SK-N-MC (cell line): ENCODE results near the gene SH3D21.

Source experiments
- DNase-seq: peaks from one replicate; pipeline ENCODE4 v3.0.0-alpha.2; 2011; ENCODE audit warnings: low read depth, low spot score
- H3K27ac ChIP-seq: fragments of 200-600 bp; sonication (generic); 2 replicates; pipeline ENCODE4 v1.5.1; 2016; ENCODE audit warnings: mixed run types
- H3K36me3 ChIP-seq: fragments of 200-600 bp; sonication (generic); 2 replicates; pipeline ENCODE4 v1.6.1; 2017; ENCODE audit warnings: antibody characterized with exemption, low read length, mixed read lengths; ENCODE audit not compliant: insufficient read depth
- H3K4me3 ChIP-seq: fragments of 200-600 bp; sonication (generic); 2 replicates; pipeline ENCODE4 v1.5.1; 2016
- H3K9ac ChIP-seq: fragments of 200-600 bp; sonication (generic); 2 replicates; pipeline ENCODE4 v1.8.0; 2017; ENCODE audit warnings: mixed run types, mixed read lengths; ENCODE audit not compliant: insufficient read length
- H3K9me3 ChIP-seq: fragments of 200-600 bp; sonication (generic); 2 replicates; pipeline ENCODE4 v1.6.1; 2017; ENCODE audit warnings: low read depth, mild to moderate bottlenecking, antibody characterized with exemption, low read length, moderate library complexity, mixed read lengths
- EZH2 ChIP-seq: fragments of 200-600 bp; sonication (generic); IDR thresholded peaks from one replicate; pipeline ENCODE4 v1.6.1; 2017; ENCODE audit warnings: antibody characterized with exemption
- FOXP2 ChIP-seq: optimal IDR thresholded peaks from 2 replicates; pipeline ENCODE3; 2011; ENCODE audit warnings: mild to moderate bottlenecking, moderate library complexity; ENCODE audit not compliant: insufficient read depth; ENCODE audit errors: extremely low read length, control extremely low read depth
- POLR2AphosphoS5 ChIP-seq: IDR thresholded peaks from 2 replicates; pipeline ENCODE4 v1.6.1; 2012; ENCODE audit warnings: mild to moderate bottlenecking, low read depth, low read length, borderline replicate concordance

Gene SH3D21

DNA sequence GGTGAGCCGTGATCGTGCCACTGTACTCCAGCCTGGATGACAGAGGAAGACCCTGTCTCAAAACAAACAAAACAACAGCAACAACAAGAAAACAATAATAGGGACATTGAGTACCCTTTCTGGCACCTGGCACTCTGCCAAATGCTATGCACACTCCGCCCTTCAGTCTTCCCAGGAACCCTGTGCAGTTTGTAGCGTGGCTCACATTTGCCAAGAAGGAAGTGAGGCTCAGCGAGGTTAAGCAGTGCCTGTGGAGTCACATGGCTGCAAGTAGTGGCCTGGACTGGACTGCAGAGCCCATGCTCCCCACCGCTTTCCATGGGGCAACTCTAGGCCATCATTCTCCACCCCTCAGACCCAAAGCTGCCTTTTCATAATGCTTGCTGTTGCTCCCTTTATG, 22.5 kb downstream of the SH3D21 start:
- no peaks in the 10 kb centered on the region for H3K9me3 ChIP-seq
- H3K27ac ChIP-seq: no peak overlapping the region
- H3K4me3 ChIP-seq: no peak overlapping the region
- no peak for DNase-seq
- no peak overlapping the region for H3K9ac ChIP-seq
- no peaks in the 10 kb centered on the region for H3K36me3 ChIP-seq
- TF ChIP-seq FOXP2: no peak
- TF ChIP-seq EZH2: no peak
- TF ChIP-seq POLR2AphosphoS5: no peak

DNA sequence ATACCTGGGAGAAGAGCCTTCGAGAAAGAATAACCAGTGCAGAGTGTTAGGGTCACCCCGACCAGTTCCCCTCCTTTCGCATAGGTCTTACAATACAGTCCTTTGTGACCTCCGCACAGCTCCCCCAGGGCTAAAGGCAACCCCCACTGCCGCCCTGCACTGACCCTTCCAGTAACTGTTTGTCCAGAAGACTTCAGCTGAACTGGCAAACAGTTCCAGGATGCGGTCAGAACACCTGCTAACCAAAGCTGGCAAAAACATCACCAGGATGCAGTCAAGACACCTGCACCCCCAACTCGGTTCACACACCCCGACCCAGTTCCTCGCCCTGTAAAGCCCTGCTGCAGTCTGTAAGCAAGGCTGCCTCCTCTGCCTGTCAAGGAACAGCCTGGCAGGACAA, 23.6 kb downstream of the SH3D21 start:
- Histone ChIP-seq H3K4me3 (no peak overlapping the region), H3K9ac (no peak overlapping the region), H3K9me3 (no peaks in the 10 kb centered on the region), H3K36me3 (no peaks in the 10 kb centered on the region), H3K27ac (no peak overlapping the region)
- TF ChIP-seq FOXP2 (no peak), EZH2 (no peak), POLR2AphosphoS5 (no peak; the same call in 1 of the 2 replicates)
- DNase-seq: no peak

DNA sequence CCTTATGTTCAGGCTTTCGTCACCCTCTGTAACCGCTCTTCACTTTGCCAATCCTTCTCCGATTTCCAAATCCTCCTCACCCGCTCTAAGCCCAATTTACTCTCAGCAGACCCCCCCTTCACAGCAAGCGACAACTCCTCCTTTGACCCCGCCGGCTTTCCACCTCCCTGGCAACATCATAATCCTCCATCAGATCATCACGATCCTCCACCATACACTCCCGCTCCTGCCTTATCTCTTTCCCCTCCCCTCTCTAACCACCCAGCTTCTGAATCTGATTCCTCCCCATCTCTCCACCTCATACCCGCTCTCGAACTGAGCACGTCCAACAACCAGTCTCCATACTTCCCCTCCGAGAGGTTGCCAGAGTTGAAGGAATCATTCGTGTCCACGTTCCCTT, 24.8 kb downstream of the SH3D21 start:
- no peak overlapping the region for H3K9ac ChIP-seq
- no peak for TF ChIP-seq POLR2AphosphoS5
- TF ChIP-seq EZH2: no peak
- TF ChIP-seq FOXP2: no peak
- DNase-seq: no peak
- H3K27ac ChIP-seq: no peak overlapping the region
- no peak overlapping the region for H3K4me3 ChIP-seq
- H3K9me3 ChIP-seq: no peaks in the 10 kb centered on the region
- H3K36me3 ChIP-seq: no peaks in the 10 kb centered on the region

DNA sequence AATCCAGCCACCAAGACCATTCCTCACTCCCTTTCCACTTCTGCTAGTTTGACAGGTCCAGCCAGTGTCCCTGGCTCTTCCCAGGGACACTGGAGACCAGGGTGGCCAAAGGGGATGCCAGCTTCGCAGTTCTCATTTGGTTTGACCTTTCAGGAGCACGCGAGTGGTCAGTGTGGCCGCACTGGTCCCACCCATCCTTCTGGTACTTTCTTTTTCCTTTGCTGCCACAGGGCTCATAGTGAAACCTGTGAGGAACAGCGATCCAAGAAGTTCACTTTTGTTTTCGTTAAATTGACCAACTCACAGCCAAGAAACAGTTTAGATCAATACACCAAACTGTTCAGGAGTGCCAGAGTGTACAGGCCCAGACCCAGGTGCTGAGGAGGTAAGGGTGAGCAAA, 31.7 kb downstream of the SH3D21 start:
- DNase-seq: no peak
- no peaks in the 10 kb centered on the region; the same call in 1 of the 2 replicates for H3K36me3 ChIP-seq
- no peaks in the 10 kb centered on the region for H3K9me3 ChIP-seq
- H3K9ac ChIP-seq: no peak overlapping the region
- TF ChIP-seq POLR2AphosphoS5 (no peak), EZH2 (no peak), FOXP2 (no peak)
- H3K4me3 ChIP-seq: no peak overlapping the region
- no peak overlapping the region for H3K27ac ChIP-seq

DNA sequence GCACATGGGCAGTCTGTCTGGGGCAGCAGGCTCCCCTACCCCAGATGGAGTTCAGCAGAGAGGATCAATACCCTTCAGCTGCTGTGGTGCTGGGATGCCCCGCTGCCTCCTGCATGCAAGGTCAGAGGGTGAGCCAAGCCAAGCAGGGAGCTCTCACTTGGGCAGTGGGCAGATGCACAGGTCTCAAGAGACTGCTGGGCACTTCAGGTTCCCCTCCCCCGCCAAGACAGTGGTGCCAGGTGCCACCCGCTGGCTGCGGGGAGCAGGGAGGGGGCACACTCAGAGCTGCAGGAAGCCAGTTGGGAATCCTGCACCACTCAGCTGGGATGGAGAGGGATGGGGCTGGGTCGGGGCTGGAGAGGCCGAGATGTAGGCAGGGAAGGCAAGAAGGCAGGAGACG, 33.0 kb downstream of the SH3D21 start:
- no peak for TF ChIP-seq FOXP2
- TF ChIP-seq POLR2AphosphoS5: no peak
- no peak for TF ChIP-seq EZH2
- no peak overlapping the region for H3K9ac ChIP-seq
- H3K27ac ChIP-seq: no peak overlapping the region
- DNase-seq: no peak
- H3K9me3 ChIP-seq: no peaks in the 10 kb centered on the region
- peaks cover 12% of the 10 kb centered on the region; the same call in 1 of the 2 replicates for H3K36me3 ChIP-seq
- no peak overlapping the region for H3K4me3 ChIP-seq

DNA sequence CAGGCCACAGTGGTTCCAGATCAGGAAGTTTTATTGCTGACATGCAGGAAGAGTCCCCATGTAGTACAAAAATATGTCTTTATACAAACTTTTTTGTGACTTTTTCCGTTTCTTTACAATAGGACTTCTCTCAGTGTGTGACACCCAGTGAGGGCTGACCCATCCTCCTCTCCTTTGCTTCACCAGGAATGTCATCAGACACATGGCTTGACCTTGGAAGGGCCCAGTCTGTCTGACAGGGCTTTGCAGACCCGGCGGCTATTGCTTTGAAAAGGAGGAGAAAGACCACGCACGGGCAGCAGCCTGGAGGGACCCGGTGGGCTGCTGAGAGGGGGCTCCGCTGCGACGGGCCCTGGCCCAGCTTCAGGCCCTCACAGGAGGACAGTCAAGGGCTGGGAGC, 33.4 kb downstream of the SH3D21 start:
- TF ChIP-seq POLR2AphosphoS5 (no peak), FOXP2 (no peak), EZH2 (no peak)
- Histone ChIP-seq H3K27ac (no peak overlapping the region), H3K4me3 (no peak overlapping the region), H3K36me3 (peaks cover 13% of the 10 kb centered on the region; the same call in 1 of the 2 replicates), H3K9me3 (no peaks in the 10 kb centered on the region), H3K9ac (no peak overlapping the region)
- no peak for DNase-seq

DNA sequence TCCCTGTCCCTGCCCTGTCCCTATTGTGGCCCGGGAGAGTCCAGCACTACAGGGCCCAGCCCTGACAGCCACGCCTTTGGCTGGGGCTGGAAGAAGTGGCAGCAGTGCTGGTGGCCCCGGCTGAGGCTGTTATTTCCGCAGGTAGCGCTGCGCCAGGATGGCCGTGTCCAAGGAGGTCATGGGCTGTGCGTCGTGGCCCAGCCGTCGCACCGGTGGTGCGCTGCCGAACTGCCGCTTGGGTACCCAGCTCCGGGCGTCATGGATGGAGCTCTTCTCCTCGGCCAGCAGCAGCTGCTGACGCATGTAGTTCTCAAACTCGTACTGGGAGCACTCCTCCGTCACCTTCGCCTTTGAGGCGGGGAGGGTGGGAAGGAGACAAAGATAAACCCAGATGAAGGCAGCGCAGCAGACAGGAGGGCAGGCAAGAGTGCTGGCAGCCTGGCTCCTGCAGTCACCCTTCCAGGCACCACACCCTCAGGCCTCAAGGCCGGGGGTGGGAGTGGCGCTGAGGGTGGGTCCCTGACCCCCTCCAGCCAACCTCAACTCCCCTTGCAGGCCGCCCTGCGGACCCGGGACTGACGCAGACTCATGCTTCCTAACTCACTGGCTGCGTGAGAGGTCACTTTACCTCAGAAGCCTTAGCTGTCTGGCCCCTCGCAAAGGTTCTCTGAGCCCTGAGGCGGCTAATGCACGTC, 35.6 kb downstream of the SH3D21 start:
- Histone ChIP-seq H3K4me3 (no peak overlapping the region), H3K9ac (no peak overlapping the region), H3K36me3 (peaks cover 27% of the 10 kb centered on the region; the same call in 1 of the 2 replicates), H3K9me3 (no peaks in the 10 kb centered on the region), H3K27ac (no peak overlapping the region)
- no peak for DNase-seq
- no peak for TF ChIP-seq FOXP2
- no peak for TF ChIP-seq POLR2AphosphoS5
- TF ChIP-seq EZH2: no peak

DNA sequence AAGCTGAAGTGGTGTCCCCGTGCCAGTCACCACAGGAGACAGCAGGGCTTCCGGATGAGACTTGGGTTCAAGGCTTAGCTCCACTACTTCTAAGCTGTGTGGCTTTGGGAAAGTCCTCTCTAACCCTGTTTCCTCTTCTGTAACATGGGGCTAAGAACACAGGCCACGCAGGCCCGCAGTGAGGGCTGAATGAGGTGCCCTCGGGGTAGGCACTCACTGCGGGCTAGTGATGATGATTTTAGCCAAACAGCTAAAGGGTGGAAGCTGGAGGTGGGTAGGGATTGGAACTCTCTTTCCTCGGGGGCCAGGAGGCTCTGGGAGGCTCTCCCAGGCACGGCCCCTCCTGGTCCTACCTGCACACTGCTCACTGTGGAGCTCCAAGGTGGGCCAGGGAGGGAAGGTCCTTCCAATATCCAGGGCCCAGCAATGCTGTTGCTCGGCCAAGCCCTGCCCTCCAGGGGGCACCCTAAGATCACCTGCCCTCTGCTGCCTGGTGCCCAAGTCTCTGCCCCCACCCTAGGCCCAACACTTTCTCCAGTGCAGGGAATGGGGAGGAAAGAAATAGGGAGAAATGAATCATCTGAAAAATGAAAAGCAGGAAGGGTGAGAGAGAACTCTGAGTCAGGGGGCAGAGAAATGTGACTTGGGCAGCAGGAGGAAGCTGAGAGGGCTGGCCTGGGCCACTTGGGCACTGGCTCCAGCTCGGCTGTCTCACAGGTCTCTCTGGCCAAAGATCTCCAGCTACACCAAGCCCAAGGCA, 36.4 kb downstream of the SH3D21 start:
- no peak overlapping the region for H3K27ac ChIP-seq
- peaks cover 27% of the 10 kb centered on the region; the same call in 1 of the 2 replicates for H3K36me3 ChIP-seq
- H3K9ac ChIP-seq: no peak overlapping the region
- DNase-seq: no peak
- no peak overlapping the region for H3K4me3 ChIP-seq
- no peak for TF ChIP-seq EZH2
- no peak for TF ChIP-seq FOXP2
- TF ChIP-seq POLR2AphosphoS5: no peak
- no peaks in the 10 kb centered on the region for H3K9me3 ChIP-seq

DNA sequence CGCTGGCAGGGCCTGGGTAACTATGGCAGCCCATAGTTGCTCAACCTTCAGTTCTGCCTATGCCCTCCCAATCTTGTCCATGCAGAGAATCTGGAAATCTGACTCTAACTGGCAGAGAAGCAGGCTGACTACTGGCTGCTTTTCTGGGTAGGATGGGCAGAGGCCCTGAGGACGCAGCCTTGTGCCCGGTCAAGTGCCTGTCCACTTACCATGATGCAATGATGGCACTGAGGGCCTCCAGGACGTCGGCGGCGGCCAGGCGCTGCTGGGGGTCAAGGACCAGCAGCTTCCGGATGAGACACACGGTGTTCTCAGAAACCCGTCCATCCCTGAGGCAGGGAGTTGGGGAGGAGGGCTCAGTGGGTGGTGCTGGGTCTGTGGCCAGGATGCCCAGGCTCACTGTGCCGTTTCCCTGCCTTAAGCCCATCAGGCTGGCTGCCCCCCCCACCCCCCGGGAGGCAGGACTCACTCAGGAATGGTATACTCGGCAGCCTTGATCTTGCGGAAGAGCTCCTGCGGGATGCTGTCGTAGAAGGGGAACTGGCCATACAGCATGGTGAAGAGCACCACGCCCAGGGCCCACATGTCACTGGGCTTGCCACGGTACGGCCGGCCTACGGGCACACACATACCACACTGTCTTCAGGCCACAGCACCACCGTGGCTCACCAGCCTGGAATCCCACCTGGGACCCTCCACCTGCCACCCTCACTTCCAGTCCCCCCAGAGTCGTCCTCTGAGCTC, 37.7 kb downstream of the SH3D21 start:
- Histone ChIP-seq H3K36me3 (peaks cover 39% of the 10 kb centered on the region; the same call in 1 of the 2 replicates), H3K27ac (no peak overlapping the region), H3K9ac (no peak overlapping the region), H3K9me3 (no peaks in the 10 kb centered on the region), H3K4me3 (no peak overlapping the region)
- TF ChIP-seq FOXP2 (no peak), POLR2AphosphoS5 (no peak), EZH2 (no peak)
- no peak for DNase-seq
